Progenitor cell of endocrine pancreas (in vitro differentiated cells): ENCODE results near the gene KRT27. TPM values are rescaled to one million over a fixed set of nuclear protein-coding genes. Genes with fewer than 3 reads are reported as not detected.
"Not testable (repeated sequence)": the region's sequence is repeated elsewhere in the genome, so short reads cannot be mapped to it uniquely, and the experiment has no call there.

Source experiments
- DNase-seq: peaks from one replicate; pipeline ENCODE4 v3.0.0; 2021; ENCODE audit warnings: low spot score; ENCODE audit not compliant: unreplicated experiment
- H3K27ac Mint-ChIP-seq: 2 replicates; pipeline ENCODE4 v1.8.0; 2021; ENCODE audit warnings: mild to moderate bottlenecking, moderate library complexity, mixed read lengths
- H3K27me3 Mint-ChIP-seq: 2 replicates; pipeline ENCODE4 v1.8.0; 2021; ENCODE audit warnings: mixed read lengths
- H3K36me3 Mint-ChIP-seq: 2 replicates; pipeline ENCODE4 v1.8.0; 2022; ENCODE audit warnings: mixed read lengths; ENCODE audit not compliant: insufficient read depth
- H3K4me1 Mint-ChIP-seq: 2 replicates; pipeline ENCODE4 v1.8.0; 2021; ENCODE audit warnings: low read depth, mixed read lengths
- H3K4me3 Mint-ChIP-seq: 2 replicates; pipeline ENCODE4 v1.8.0; 2021; ENCODE audit warnings: low read depth, mild to moderate bottlenecking, moderate library complexity, mixed read lengths
- H3K9me3 Mint-ChIP-seq: 2 replicates; pipeline ENCODE4 v1.8.0; 2021; ENCODE audit warnings: low read depth, mixed read lengths
- total RNA-seq: library from RNA; stranded (reverse); gene quantifications from 2 replicates; pipeline ENCODE4 v1.2.1, GENCODE V29; 2021
- TF ChIP-seq, protein P1 (sequence below): fragments of 200-600 bp; sonication (generic); IDR thresholded peaks from one replicate; pipeline ENCODE4 v1.5.0; 2021; ENCODE audit warnings: antibody characterized with exemption, mild to moderate bottlenecking; ENCODE audit not compliant: unreplicated experiment

KRT27 gene
- total RNA-seq, 1 donor from 2014 or later: not detected

DNA sequence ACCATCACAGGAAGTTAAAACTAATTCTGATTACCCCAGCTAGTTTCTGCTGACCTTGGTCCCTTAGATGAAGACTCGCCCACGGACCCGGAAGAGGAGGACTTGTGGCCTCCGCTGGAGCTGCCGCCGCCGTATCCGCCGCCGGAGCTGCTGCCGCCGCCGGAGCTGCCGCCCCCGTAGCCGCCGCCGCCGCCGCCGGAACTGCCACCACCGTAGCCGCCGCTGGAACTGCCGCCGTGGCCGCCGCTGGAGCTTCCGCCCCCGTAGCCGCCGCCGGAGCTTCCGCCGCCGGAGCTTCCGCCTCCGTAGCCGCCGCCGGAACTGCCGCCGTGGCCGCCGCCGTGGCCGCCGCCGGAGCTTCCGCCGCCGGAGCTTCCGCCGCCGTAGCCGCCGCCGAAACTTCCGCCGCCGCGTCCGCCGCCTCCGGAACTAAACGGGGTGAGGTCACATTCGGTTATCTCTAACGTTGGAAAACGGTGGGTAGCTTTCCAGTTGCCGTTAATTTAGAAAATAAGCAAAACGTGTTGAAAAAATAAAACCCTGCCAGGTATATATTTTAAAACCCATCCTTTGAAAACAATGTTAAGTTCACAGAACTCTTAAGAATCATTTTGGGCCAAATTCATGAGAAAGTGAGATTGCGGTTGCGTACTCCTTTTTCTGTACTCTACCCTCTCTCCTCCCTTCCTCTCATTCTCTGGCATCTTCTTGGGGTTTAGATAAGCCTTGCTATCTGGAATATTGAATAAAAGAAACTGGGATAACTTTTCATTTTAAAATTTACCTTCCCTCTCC lies 36.6 kb upstream of the KRT27 start:
- DNase-seq: peak; percentile 63
- Mint-ChIP-seq H3K4me3 (peak overlapping the region; percentile 81), H3K4me1 (peaks cover 1% of the 10 kb centered on the region), H3K27ac (peak overlapping the region; percentile 90), H3K27me3 (peaks cover 16% of the 10 kb centered on the region), H3K9me3 (no peaks in the 10 kb centered on the region), H3K36me3 (peaks cover 14% of the 10 kb centered on the region)
- TF ChIP-seq, protein P1, sequence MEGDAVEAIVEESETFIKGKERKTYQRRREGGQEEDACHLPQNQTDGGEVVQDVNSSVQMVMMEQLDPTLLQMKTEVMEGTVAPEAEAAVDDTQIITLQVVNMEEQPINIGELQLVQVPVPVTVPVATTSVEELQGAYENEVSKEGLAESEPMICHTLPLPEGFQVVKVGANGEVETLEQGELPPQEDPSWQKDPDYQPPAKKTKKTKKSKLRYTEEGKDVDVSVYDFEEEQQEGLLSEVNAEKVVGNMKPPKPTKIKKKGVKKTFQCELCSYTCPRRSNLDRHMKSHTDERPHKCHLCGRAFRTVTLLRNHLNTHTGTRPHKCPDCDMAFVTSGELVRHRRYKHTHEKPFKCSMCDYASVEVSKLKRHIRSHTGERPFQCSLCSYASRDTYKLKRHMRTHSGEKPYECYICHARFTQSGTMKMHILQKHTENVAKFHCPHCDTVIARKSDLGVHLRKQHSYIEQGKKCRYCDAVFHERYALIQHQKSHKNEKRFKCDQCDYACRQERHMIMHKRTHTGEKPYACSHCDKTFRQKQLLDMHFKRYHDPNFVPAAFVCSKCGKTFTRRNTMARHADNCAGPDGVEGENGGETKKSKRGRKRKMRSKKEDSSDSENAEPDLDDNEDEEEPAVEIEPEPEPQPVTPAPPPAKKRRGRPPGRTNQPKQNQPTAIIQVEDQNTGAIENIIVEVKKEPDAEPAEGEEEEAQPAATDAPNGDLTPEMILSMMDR: no peak

DNA sequence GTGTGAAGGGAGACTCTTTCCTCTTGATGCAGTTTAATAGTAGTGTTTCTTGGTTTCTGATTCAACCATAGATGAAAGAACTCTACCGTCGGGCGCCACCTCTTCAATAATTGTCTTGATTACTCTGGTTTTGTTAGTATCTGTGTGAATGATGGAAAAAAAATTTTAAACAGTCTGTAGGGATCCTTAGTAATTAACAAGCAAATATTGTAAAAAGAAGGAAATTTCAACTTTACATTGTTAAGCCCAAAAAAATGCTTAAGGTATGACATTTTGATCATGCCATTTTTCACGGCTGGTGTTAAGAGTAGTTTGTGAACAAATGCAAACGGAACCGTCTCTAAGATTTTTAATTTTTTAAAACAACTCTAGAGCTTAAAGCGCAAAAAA lies 36.0 kb upstream of the KRT27 start:
- no peak for DNase-seq
- H3K4me3 Mint-ChIP-seq: peak overlapping the region; percentile 78
- peaks cover 1% of the 10 kb centered on the region for H3K4me1 Mint-ChIP-seq
- H3K27me3 Mint-ChIP-seq: peaks cover 18% of the 10 kb centered on the region
- TF ChIP-seq, protein P1: no peak
- peak overlapping the region; percentile 76 for H3K27ac Mint-ChIP-seq
- H3K9me3 Mint-ChIP-seq: no peaks in the 10 kb centered on the region
- H3K36me3 Mint-ChIP-seq: peaks cover 14% of the 10 kb centered on the region

DNA sequence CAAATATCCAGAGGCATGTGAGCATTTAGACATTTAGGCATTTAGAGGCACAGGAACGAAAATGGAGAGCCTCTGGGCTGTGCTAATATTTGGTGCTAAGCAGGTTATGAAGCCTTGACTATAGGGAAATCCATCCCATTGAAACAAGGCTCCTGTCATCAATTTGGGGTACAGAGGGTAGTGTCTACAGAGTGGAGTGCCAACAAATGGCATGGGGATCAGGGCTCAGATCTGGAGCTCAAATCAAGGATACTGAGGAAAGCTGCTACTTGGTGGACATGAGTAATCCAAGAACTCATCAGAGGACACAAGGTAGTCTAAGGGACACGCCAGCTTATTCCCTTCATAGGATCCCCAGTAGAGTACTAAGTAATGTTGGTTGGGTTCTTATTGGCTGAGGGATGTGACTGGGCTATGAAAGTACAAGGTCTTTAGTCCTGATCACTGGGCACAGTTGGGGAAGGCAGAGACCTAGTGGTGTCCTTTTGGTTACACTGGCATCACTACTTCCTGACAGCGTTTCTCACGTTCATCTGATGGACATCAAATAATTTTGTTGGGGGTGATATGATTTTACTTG lies 34.8 kb upstream of the KRT27 start:
- Mint-ChIP-seq H3K27me3 (peaks cover 28% of the 10 kb centered on the region), H3K36me3 (peaks cover 14% of the 10 kb centered on the region), H3K4me3 (peak overlapping the region; percentile 64), H3K4me1 (peaks cover 1% of the 10 kb centered on the region), H3K9me3 (no peaks in the 10 kb centered on the region), H3K27ac (no peak overlapping the region)
- TF ChIP-seq, protein P1: no peak
- DNase-seq: no peak

DNA sequence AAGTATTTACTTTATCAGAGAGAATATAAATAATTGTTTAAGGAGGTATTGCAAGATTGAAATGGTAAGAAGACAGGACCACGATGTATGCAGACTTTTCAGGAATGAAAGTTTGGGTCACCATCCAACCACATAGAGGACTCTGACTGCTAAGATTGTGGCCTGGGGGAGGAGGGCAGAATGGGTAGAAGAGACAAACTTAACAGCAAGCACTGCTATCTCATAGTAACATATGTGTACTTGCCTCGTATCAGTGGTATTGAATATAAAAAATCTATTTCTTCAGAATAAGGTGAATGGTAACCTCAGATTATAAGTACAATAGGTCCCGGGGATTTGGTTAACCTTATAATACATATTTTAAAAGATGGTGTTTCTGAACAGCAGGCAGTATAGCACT lies 34.2 kb upstream of the KRT27 start:
- DNase-seq: no peak
- H3K9me3 Mint-ChIP-seq: no peaks in the 10 kb centered on the region
- peaks cover 34% of the 10 kb centered on the region for H3K27me3 Mint-ChIP-seq
- no peak overlapping the region for H3K4me3 Mint-ChIP-seq
- H3K36me3 Mint-ChIP-seq: peaks cover 14% of the 10 kb centered on the region
- peaks cover 1% of the 10 kb centered on the region for H3K4me1 Mint-ChIP-seq
- TF ChIP-seq, protein P1: no peak
- no peak overlapping the region for H3K27ac Mint-ChIP-seq

DNA sequence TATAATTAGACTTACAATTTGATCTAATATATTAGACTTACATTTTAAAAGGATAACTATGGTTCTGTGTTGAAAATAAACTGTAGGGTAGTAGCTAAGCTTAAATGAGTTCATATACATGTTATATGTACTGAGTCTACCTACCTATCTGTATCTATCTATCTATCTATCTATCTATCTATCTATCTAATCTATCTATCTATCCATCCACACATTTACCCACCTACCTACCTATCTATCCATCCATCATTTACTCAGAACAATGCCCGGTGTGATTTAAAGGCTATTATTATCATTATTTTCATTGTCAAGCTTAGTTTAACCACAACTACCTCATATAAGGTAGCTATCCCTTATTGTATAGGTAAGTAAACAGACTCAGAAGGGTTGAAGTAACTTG lies 33.0 kb upstream of the KRT27 start:
- H3K4me3 Mint-ChIP-seq: no peak overlapping the region
- H3K9me3 Mint-ChIP-seq: no peaks in the 10 kb centered on the region
- no peak overlapping the region for H3K27ac Mint-ChIP-seq
- no peak for DNase-seq
- TF ChIP-seq, protein P1: no peak
- H3K36me3 Mint-ChIP-seq: peaks cover 14% of the 10 kb centered on the region
- peaks cover 1% of the 10 kb centered on the region for H3K4me1 Mint-ChIP-seq
- H3K27me3 Mint-ChIP-seq: peaks cover 42% of the 10 kb centered on the region

DNA sequence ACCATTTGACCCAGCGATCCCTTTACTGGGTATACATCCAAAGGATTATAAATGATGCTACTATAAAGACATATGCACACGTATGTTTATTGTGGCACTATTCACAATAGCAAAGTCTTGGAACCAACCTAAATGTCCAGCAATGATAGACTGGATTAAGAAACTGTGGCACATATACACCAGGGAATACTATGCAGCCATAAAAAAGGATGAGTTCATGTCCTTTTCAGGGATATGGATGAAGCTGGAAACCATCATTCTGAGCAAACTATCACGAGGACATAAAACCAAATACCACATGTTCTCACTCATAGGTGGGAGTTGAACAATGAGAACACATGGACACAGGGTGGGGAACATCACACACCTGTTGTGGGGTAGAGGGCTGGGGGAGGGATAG lies 32.3 kb upstream of the KRT27 start:
- H3K4me1 Mint-ChIP-seq, H3K9me3 Mint-ChIP-seq, H3K4me3 Mint-ChIP-seq, H3K27ac Mint-ChIP-seq, DNase-seq: not testable (repeated sequence)
- H3K27me3 Mint-ChIP-seq: peaks cover 45% of the 10 kb centered on the region
- H3K36me3 Mint-ChIP-seq: peaks cover 11% of the 10 kb centered on the region
